Activated T-helper 1 cell treated with anti-CD3 and anti-CD28 coated beads, Interleukin-12 subunit alpha, Interleukin-12 subunit beta, Interleukin-2, Interleukin-4 antibody, amounts not matched to agents 30 ng/mL and 10 ng/mL and 1 ng/mL, durations not matched to agents 14 hours and 24 hours and 36 hours (primary cell): ENCODE results near the gene UBE2D4. TPM values are rescaled to one million over a fixed set of nuclear protein-coding genes. Genes with fewer than 3 reads are reported as not detected.
"Not testable (repeated sequence)": the region's sequence is repeated elsewhere in the genome, so short reads cannot be mapped to it uniquely, and the experiment has no call there.

ENCODE experiments used
- DNase-seq: peaks from one replicate; pipeline ENCODE4 v3.0.0; 2021; ENCODE audit warnings: low spot score
- H3K27ac Mint-ChIP-seq: one replicate; pipeline ENCODE4 v1.8.0; 2021; ENCODE audit warnings: mild to moderate bottlenecking, mixed read lengths
- H3K27me3 Mint-ChIP-seq: one replicate; pipeline ENCODE4 v1.8.0; 2022; ENCODE audit warnings: mild to moderate bottlenecking, moderate library complexity, mixed read lengths; ENCODE audit not compliant: insufficient read depth
- H3K36me3 Mint-ChIP-seq: one replicate; pipeline ENCODE4 v1.8.0; 2021; ENCODE audit warnings: low read depth, mixed read lengths
- H3K4me1 Mint-ChIP-seq: one replicate; pipeline ENCODE4 v1.8.0; 2021; ENCODE audit warnings: low read depth, mixed read lengths
- H3K4me3 Mint-ChIP-seq: one replicate; pipeline ENCODE4 v1.8.0; 2021; ENCODE audit warnings: mild to moderate bottlenecking, moderate library complexity, mixed read lengths
- H3K9me3 Mint-ChIP-seq: one replicate; pipeline ENCODE4 v1.8.0; 2021; ENCODE audit warnings: mixed read lengths
- intact Hi-C: fragments of 100-400 bp; cut with micrococcal nuclease; formaldehyde crosslinking; loops from one replicate; pipeline ENCODE4 v1.15.1; 2024
- total RNA-seq: library from RNA; stranded (reverse); gene quantifications from 2 replicates; pipeline ENCODE4 v1.2.3, GENCODE V29; 2022

UBE2D4 gene
- total RNA-seq, 1 donor from 2014 or later, result 15.3 TPM

GRCh38 chr7:43954524-43955228 lies 28.4 kb downstream of the UBE2D4 start:
- H3K36me3 Mint-ChIP-seq, result peaks cover 12% of the 10 kb centered on the region
- intact Hi-C loops, result no loop called here
- no peaks in the 10 kb centered on the region for H3K9me3 Mint-ChIP-seq
- no peak for DNase-seq
- H3K4me1 Mint-ChIP-seq, result peaks cover 5% of the 10 kb centered on the region
- no peak overlapping the region for H3K27ac Mint-ChIP-seq
- no peaks in the 10 kb centered on the region for H3K27me3 Mint-ChIP-seq
- no peak overlapping the region for H3K4me3 Mint-ChIP-seq

- peaks cover 17% of the 10 kb centered on the region for H3K36me3 Mint-ChIP-seq
- H3K27ac Mint-ChIP-seq, result no peak overlapping the region
- no peaks in the 10 kb centered on the region for H3K27me3 Mint-ChIP-seq
- no peak for DNase-seq
- H3K4me1 Mint-ChIP-seq, result peaks cover 5% of the 10 kb centered on the region
- intact Hi-C loops, result no loop called here
- no peaks in the 10 kb centered on the region for H3K9me3 Mint-ChIP-seq
- no peak overlapping the region for H3K4me3 Mint-ChIP-seq
These were observed 29.8 kb downstream of the UBE2D4 start for GRCh38 chr7:43956027-43956426.

- Mint-ChIP-seq H3K27ac (no peak overlapping the region), H3K9me3 (no peaks in the 10 kb centered on the region), H3K4me3 (no peak overlapping the region), H3K36me3 (peaks cover 14% of the 10 kb centered on the region), H3K27me3 (no peaks in the 10 kb centered on the region), H3K4me1 (peaks cover 4% of the 10 kb centered on the region)
- intact Hi-C loops, result no loop called here
- no peak for DNase-seq
These were observed 34.7 kb downstream of the UBE2D4 start for GRCh38 chr7:43960933-43961332.

GRCh38 chr7:43966392-43966791 lies 40.2 kb downstream of the UBE2D4 start:
- H3K27ac Mint-ChIP-seq, H3K27me3 Mint-ChIP-seq, DNase-seq, H3K9me3 Mint-ChIP-seq, intact Hi-C loops, H3K4me3 Mint-ChIP-seq, H3K4me1 Mint-ChIP-seq, H3K36me3 Mint-ChIP-seq: not testable (repeated sequence)

GRCh38 chr7:43968172-43969040 lies 42.2 kb downstream of the UBE2D4 start:
- H3K4me3 Mint-ChIP-seq, H3K27ac Mint-ChIP-seq, H3K4me1 Mint-ChIP-seq, DNase-seq, H3K36me3 Mint-ChIP-seq, H3K27me3 Mint-ChIP-seq, intact Hi-C loops, H3K9me3 Mint-ChIP-seq: not testable (repeated sequence)

GRCh38 chr7:43969586-43969985 lies 43.4 kb downstream of the UBE2D4 start:
- H3K27ac Mint-ChIP-seq, H3K27me3 Mint-ChIP-seq, H3K4me3 Mint-ChIP-seq, H3K9me3 Mint-ChIP-seq, H3K36me3 Mint-ChIP-seq, DNase-seq, intact Hi-C loops, H3K4me1 Mint-ChIP-seq: not testable (repeated sequence)

GRCh38 chr7:43970698-43971097 lies 44.5 kb downstream of the UBE2D4 start:
- intact Hi-C loops, H3K27ac Mint-ChIP-seq, H3K27me3 Mint-ChIP-seq, DNase-seq, H3K4me1 Mint-ChIP-seq, H3K4me3 Mint-ChIP-seq, H3K36me3 Mint-ChIP-seq, H3K9me3 Mint-ChIP-seq: not testable (repeated sequence)

GRCh38 chr7:43974033-43974573 lies 47.9 kb downstream of the UBE2D4 start:
- not testable (repeated sequence) for H3K27me3 Mint-ChIP-seq, H3K4me1 Mint-ChIP-seq

GRCh38 chr7:43974725-43975482 lies 48.7 kb downstream of the UBE2D4 start:
- H3K36me3 Mint-ChIP-seq, H3K4me3 Mint-ChIP-seq, H3K27ac Mint-ChIP-seq, H3K27me3 Mint-ChIP-seq, DNase-seq, intact Hi-C loops, H3K9me3 Mint-ChIP-seq, H3K4me1 Mint-ChIP-seq: not testable (repeated sequence)

More at GRCh38 chr7:43974033-43974573, 47.9 kb downstream of the UBE2D4 start:
- DNase-seq, H3K4me3 Mint-ChIP-seq, H3K27ac Mint-ChIP-seq, H3K9me3 Mint-ChIP-seq, H3K36me3 Mint-ChIP-seq, intact Hi-C loops: not testable (repeated sequence)

- DNase-seq, result no peak
- intact Hi-C loops, result no loop called here
- H3K27me3 Mint-ChIP-seq, result no peaks in the 10 kb centered on the region
- H3K27ac Mint-ChIP-seq, result no peak overlapping the region
- no peaks in the 10 kb centered on the region for H3K4me1 Mint-ChIP-seq
- H3K36me3 Mint-ChIP-seq, result peaks cover 2% of the 10 kb centered on the region
- H3K4me3 Mint-ChIP-seq, result no peak overlapping the region
- no peaks in the 10 kb centered on the region for H3K9me3 Mint-ChIP-seq
These were observed 51.3 kb downstream of the UBE2D4 start for GRCh38 chr7:43977525-43977924.

GRCh38 chr7:43978102-43978501 lies 51.9 kb downstream of the UBE2D4 start:
- H3K36me3 Mint-ChIP-seq, H3K4me1 Mint-ChIP-seq, DNase-seq, H3K27me3 Mint-ChIP-seq, H3K9me3 Mint-ChIP-seq, intact Hi-C loops, H3K27ac Mint-ChIP-seq, H3K4me3 Mint-ChIP-seq: not testable (repeated sequence)

GRCh38 chr7:43982848-43983247 lies 56.6 kb downstream of the UBE2D4 start:
- H3K4me1 Mint-ChIP-seq, H3K4me3 Mint-ChIP-seq, H3K27ac Mint-ChIP-seq, H3K9me3 Mint-ChIP-seq, intact Hi-C loops, H3K27me3 Mint-ChIP-seq, H3K36me3 Mint-ChIP-seq, DNase-seq: not testable (repeated sequence)

GRCh38 chr7:43983736-43984135 lies 57.5 kb downstream of the UBE2D4 start:
- H3K36me3 Mint-ChIP-seq, H3K4me1 Mint-ChIP-seq, H3K27ac Mint-ChIP-seq, H3K27me3 Mint-ChIP-seq, H3K4me3 Mint-ChIP-seq, intact Hi-C loops, H3K9me3 Mint-ChIP-seq, DNase-seq: not testable (repeated sequence)
